ENCODE measurements around the gene MPC1L.
"Not testable (repeated sequence)": the region's sequence is repeated elsewhere in the genome, so short reads cannot be mapped to it uniquely, and the experiment has no call there.

MPC1L gene

GRCh38 chrX:40623139-40623536 lies at the start of gene MPC1L:
Gene MPC1L (plus strand): TSS chrX:40623428. CDS start chrX:40623566, 138 bp downstream.
- H3K4me3 ChIP-seq (ENCODE audit: low read depth, low read length), result no peak within 1 kb of the TSS
- DNase-seq (ENCODE audit: low read depth), result no peak

GRCh38 chrX:40573763-40574162 lies 49.5 kb upstream of the MPC1L start:
- no peak overlapping the region for H3K4me3 ChIP-seq (ENCODE audit: low read depth, low read length)
- no peak for DNase-seq (ENCODE audit: low read depth)

GRCh38 chrX:40575411-40575810 lies 47.8 kb upstream of the MPC1L start:
- not testable (repeated sequence) for H3K4me3 ChIP-seq (ENCODE audit: low read depth, low read length)
- peak; percentile 8 for DNase-seq (ENCODE audit: low read depth)

- H3K4me3 ChIP-seq (ENCODE audit: low read depth, low read length), result no peak overlapping the region
- DNase-seq (ENCODE audit: low read depth), result no peak
Observed at GRCh38 chrX:40576291-40576690, 46.9 kb upstream of the MPC1L start.

- H3K4me3 ChIP-seq (ENCODE audit: low read depth, low read length), result no peak overlapping the region
- DNase-seq (ENCODE audit: low read depth), result no peak
Observed at GRCh38 chrX:40578039-40578695, 45.1 kb upstream of the MPC1L start.

- no peak for DNase-seq (ENCODE audit: low read depth)
- no peak overlapping the region for H3K4me3 ChIP-seq (ENCODE audit: low read depth, low read length)
Observed at GRCh38 chrX:40579141-40579540, 44.1 kb upstream of the MPC1L start.

GRCh38 chrX:40579900-40580536 lies 43.2 kb upstream of the MPC1L start:
- peak overlapping the region; percentile 66 for H3K4me3 ChIP-seq (ENCODE audit: low read depth, low read length)
- no peak for DNase-seq (ENCODE audit: low read depth)

GRCh38 chrX:40580537-40581335 lies 42.5 kb upstream of the MPC1L start, which contains the start of gene ATP6AP2:
Gene ATP6AP2 (plus strand): TSS chrX:40580970. CDS start chrX:40581066, 96 bp downstream.
- peak within 1 kb of the TSS; percentile 66 for H3K4me3 ChIP-seq (ENCODE audit: low read depth, low read length)

GRCh38 chrX:40581336-40581920 lies 41.8 kb upstream of the MPC1L start:
- peak; percentile 9 for DNase-seq (ENCODE audit: low read depth)
- peak overlapping the region; percentile 66 for H3K4me3 ChIP-seq (ENCODE audit: low read depth, low read length)

More at GRCh38 chrX:40580537-40581335, 42.5 kb upstream of the MPC1L start, which contains the start of gene ATP6AP2:
- DNase-seq (ENCODE audit: low read depth), result peak; percentile 65

GRCh38 chrX:40582178-40582577 lies 41.0 kb upstream of the MPC1L start:
- not testable (repeated sequence) for DNase-seq (ENCODE audit: low read depth); H3K4me3 ChIP-seq (ENCODE audit: low read depth, low read length)

- no peak overlapping the region for H3K4me3 ChIP-seq (ENCODE audit: low read depth, low read length)
- no peak for DNase-seq (ENCODE audit: low read depth)
Observed at GRCh38 chrX:40582811-40583210, 40.4 kb upstream of the MPC1L start.

- DNase-seq (ENCODE audit: low read depth); H3K4me3 ChIP-seq (ENCODE audit: low read depth, low read length): not testable (repeated sequence)
Observed at GRCh38 chrX:40587623-40588022, 35.6 kb upstream of the MPC1L start.

- not testable (repeated sequence) for H3K4me3 ChIP-seq (ENCODE audit: low read depth, low read length); DNase-seq (ENCODE audit: low read depth)
Observed at GRCh38 chrX:40589616-40590321, 33.5 kb upstream of the MPC1L start.

GRCh38 chrX:40603446-40603845 lies 19.8 kb upstream of the MPC1L start:
- H3K4me3 ChIP-seq (ENCODE audit: low read depth, low read length), result no peak overlapping the region
- DNase-seq (ENCODE audit: low read depth), result no peak

- no peak for DNase-seq (ENCODE audit: low read depth)
- H3K4me3 ChIP-seq (ENCODE audit: low read depth, low read length), result no peak overlapping the region
Observed at GRCh38 chrX:40607381-40607780, 15.8 kb upstream of the MPC1L start.

- no peak for DNase-seq (ENCODE audit: low read depth)
- H3K4me3 ChIP-seq (ENCODE audit: low read depth, low read length), result no peak overlapping the region
Observed at GRCh38 chrX:40612511-40612910, 10.7 kb upstream of the MPC1L start.

- H3K4me3 ChIP-seq (ENCODE audit: low read depth, low read length), result no peak overlapping the region
- DNase-seq (ENCODE audit: low read depth), result no peak
Observed at GRCh38 chrX:40615976-40616375, 7.3 kb upstream of the MPC1L start.

GRCh38 chrX:40617566-40617965 lies 5.7 kb upstream of the MPC1L start:
- H3K4me3 ChIP-seq (ENCODE audit: low read depth, low read length), result no peak overlapping the region
- no peak for DNase-seq (ENCODE audit: low read depth)

GRCh38 chrX:40622479-40623138 lies 619 bp upstream of the MPC1L start:
- no peak for DNase-seq (ENCODE audit: low read depth)
- H3K4me3 ChIP-seq (ENCODE audit: low read depth, low read length), result no peak overlapping the region
